ENCODE results near the gene NID2. TPM values are rescaled to one million over a fixed set of nuclear protein-coding genes. Genes with fewer than 3 reads are reported as not detected.

The NID2 gene
- total RNA-seq, 1 donor: 146 TPM

- TF ChIP-seq CTCF (IDR thresholded peaks at IDR 0.05; ENCODE audit: insufficient read depth, low read length): peak; percentile 48
- no peak for DNase-seq (ENCODE audit: low read depth)
- H3K4me3 ChIP-seq (ENCODE audit: low read depth, low read length): no peak overlapping the region
Observed at GRCh38 chr14:52043690-52044089, 25.2 kb downstream of the NID2 start.

DNA sequence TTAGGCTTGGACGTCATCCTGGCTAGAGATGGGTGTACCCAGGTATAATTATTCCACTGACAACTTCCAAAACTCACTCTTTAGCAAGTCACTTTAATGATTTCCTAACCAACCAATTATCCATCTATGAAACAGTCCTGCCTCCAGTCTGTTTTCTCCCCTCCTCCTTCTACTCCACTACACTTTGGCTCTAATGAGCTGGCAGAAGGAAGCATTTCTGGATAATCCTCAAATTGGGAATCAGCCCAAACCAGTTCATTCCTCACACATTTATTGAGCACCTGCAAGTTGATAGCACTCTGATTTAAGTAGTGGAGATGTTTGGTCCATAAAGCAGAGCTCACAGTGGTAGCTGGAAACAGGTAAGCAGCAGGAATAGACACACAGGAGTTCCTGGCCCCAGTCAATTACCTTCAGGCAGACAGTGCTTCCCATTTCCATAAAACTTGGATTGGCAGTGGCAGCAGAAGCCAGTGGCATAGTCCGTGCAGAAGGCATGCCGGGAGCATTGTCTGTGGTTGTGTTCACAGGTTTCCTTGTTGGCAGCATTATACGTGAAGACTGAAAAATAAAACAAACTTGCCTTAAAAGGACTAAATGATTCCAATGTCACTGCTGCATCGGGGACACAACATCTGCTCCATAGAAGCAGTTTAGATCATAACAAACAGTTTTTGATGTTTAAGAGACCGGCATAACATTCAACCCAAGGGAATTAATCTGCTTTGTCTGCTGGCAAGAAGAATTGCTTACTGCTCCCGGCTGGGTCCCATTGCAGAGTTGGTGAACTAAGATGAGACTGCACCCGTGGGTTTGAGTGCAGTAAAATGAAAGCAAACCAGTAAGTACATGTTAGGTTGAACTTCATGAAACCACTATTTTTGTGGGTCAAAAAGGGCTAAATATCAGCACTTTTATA lies 26.2 kb downstream of the NID2 start:
- TF ChIP-seq CTCF (IDR thresholded peaks at IDR 0.05; ENCODE audit: insufficient read depth, low read length): no peak
- no peak for DNase-seq (ENCODE audit: low read depth)
- no peak overlapping the region for H3K4me3 ChIP-seq (ENCODE audit: low read depth, low read length)

DNA sequence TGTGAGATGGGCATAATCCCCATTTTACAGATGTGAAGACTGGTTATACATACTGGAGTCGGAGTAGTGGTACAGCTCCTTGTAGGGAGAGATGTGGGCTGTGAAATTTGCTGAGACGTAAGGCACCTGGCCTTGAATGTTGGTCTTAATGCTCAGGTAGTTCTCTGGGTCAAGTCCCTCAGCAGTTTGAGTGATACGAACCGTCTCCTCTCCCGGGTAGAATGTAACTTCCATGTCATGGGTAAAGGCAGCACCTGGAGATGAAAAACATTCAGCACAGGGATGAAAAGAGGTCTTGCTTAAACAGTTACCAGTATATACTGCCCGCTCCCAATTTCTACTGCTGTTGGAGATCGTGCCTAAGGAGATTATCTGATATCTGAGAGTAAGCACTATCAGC lies 28.3 kb downstream of the NID2 start:
- no peak for DNase-seq (ENCODE audit: low read depth)
- no peak for TF ChIP-seq CTCF (IDR thresholded peaks at IDR 0.05; ENCODE audit: insufficient read depth, low read length)
- no peak overlapping the region for H3K4me3 ChIP-seq (ENCODE audit: low read depth, low read length)

DNA sequence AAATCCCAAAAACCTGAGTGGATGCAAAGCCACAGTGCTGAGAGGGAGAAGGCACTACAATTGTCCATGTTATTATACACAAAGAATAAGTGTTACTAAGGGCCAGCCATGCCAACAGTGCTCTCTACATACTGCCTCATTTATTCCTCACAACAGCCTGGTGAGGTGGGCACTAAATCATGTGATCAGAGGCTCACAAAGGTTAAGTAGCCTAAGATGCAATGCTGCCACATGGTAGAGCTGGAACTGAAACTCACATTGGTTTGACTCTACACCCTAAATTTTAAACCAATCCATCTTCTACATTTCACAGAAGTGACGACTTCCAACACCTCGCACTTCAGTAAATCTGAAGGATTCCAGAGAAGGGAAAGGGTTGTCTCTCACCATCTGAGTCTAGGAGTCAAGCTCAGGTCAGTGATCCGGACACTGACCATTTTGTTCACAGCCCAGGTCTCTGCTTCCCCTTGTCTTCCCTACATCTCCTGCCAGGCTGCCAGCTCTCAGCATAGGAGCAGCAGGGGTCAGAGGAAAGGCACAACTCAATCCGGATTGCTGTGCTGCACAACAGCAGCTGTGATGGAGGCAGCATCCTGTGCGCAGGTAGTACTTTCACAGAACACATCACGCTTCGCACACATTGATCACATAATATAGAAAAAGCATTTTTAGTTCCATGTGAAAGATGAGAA lies 29.6 kb downstream of the NID2 start:
- no peak for DNase-seq (ENCODE audit: low read depth)
- no peak overlapping the region for H3K4me3 ChIP-seq (ENCODE audit: low read depth, low read length)
- TF ChIP-seq CTCF (IDR thresholded peaks at IDR 0.05; ENCODE audit: insufficient read depth, low read length): no peak

- peak; percentile 59 for DNase-seq (ENCODE audit: low read depth)
- H3K4me3 ChIP-seq (ENCODE audit: low read depth, low read length): no peak overlapping the region
- TF ChIP-seq CTCF (IDR thresholded peaks at IDR 0.05; ENCODE audit: insufficient read depth, low read length): no peak
Observed at GRCh38 chr14:52033101-52033642, 35.7 kb downstream of the NID2 start.

DNA sequence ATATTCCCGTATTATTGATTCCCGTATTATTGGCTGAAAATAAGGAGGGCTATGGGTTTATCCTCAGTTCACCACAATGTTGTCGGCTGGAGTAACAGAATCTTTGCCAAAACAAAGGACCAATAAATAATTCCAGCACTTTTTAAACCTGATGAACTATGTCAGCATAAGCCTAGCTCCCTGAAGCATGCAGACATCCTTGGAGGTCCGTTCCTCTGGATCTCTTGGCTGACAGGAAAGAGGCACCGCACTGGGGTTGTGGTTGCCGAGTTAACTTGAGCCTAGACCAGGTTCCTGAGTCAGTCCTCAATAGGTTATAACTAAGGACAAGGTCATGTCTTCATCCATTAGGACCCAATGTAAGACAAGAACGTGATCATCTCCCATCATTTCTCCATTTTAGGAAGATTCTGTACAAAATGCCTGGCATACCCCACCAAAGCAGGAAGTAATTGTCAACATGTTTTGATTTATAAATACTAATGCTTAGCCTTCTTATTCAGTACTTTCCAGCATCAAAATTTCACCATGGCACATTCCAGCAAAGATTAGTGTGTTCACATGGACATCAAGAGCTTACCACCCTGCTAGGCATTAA lies 36.6 kb downstream of the NID2 start:
- no peak for TF ChIP-seq CTCF (IDR thresholded peaks at IDR 0.05; ENCODE audit: insufficient read depth, low read length)
- peak; percentile 72 for DNase-seq (ENCODE audit: low read depth)
- no peak overlapping the region for H3K4me3 ChIP-seq (ENCODE audit: low read depth, low read length)

Data from fibroblast of the aortic adventitia (primary cell).